Calu3 (cell line): ENCODE results near the gene CIT. TPM values are rescaled to one million over a fixed set of nuclear protein-coding genes. Genes with fewer than 3 reads are reported as not detected.
A peak's percentile ranks its signal among the peaks of the same experiment; 100 is the strongest.

Experiments
- BruUV-seq: library from RNA; stranded (reverse); fragments of 400-500 nt; replicated peaks from 2 replicates; lab custom pipeline; 2021; lab: Mats Ljungman, UMichigan
- CTCF ChIA-PET: fragments of 300-600 bp; sonication (Branson Sonifier 250); formaldehyde crosslinking; loops from one replicate; lab custom pipeline; 2022; ENCODE audit warnings: antibody characterized with exemption; lab: Charles Lee
- DNase-seq: peaks from one replicate; pipeline ENCODE4 v3.0.0; 2022
- H3K27ac Mint-ChIP-seq: one replicate; pipeline ENCODE4 v1.8.0; 2022; ENCODE audit warnings: mixed read lengths; ENCODE audit not compliant: unreplicated experiment
- H3K27me3 Mint-ChIP-seq: one replicate; pipeline ENCODE4 v1.8.0; 2022; ENCODE audit warnings: mixed read lengths; ENCODE audit not compliant: unreplicated experiment
- H3K36me3 Mint-ChIP-seq: one replicate; pipeline ENCODE4 v1.8.0; 2022; ENCODE audit warnings: mild to moderate bottlenecking, moderate library complexity, mixed read lengths; ENCODE audit not compliant: insufficient read depth, unreplicated experiment
- H3K4me1 Mint-ChIP-seq: one replicate; pipeline ENCODE4 v1.8.0; 2022; ENCODE audit warnings: mild to moderate bottlenecking, low read depth, mixed read lengths; ENCODE audit not compliant: unreplicated experiment
- H3K4me3 Mint-ChIP-seq: one replicate; pipeline ENCODE4 v1.8.0; 2022; ENCODE audit warnings: mild to moderate bottlenecking, low read depth, moderate library complexity, mixed read lengths; ENCODE audit not compliant: unreplicated experiment
- H3K9me3 Mint-ChIP-seq: one replicate; pipeline ENCODE4 v1.8.0; 2022; ENCODE audit warnings: low read depth, mixed read lengths; ENCODE audit not compliant: unreplicated experiment
- CTCF ChIP-seq: fragments of 200-600 bp; IDR thresholded peaks from one replicate; pipeline ENCODE4 v1.8.0; 2022; ENCODE audit warnings: antibody characterized with exemption; ENCODE audit not compliant: unreplicated experiment
- intact Hi-C: fragments of 100-400 bp; cut with micrococcal nuclease; formaldehyde crosslinking; loops from one replicate; pipeline ENCODE4 v1.10.0; 2022; ENCODE audit not compliant: unreplicated experiment
- total RNA-seq: library from RNA; stranded (reverse); gene quantifications from 2 replicates; pipeline ENCODE4 v1.2.3, GENCODE V29; 2022

The CIT gene
- total RNA-seq, 1 experiment from 2014 or later, result 82.3 TPM

- CTCF ChIA-PET, result no interaction called here
- no TSS peak for BruUV-seq
- intact Hi-C loops, result no loop called here
- Mint-ChIP-seq H3K27ac (no peak overlapping the region), H3K36me3 (peaks cover 92% of the 10 kb centered on the region), H3K9me3 (no peaks in the 10 kb centered on the region), H3K4me1 (peaks cover 45% of the 10 kb centered on the region), H3K4me3 (no peak overlapping the region), H3K27me3 (no peaks in the 10 kb centered on the region)
- no peak for TF ChIP-seq CTCF
- no peak for DNase-seq
Measured at GRCh38 chr12:119676022-119676421, 201.1 kb downstream of the CIT start.

GRCh38 chr12:119674560-119674959, 202.6 kb downstream of the CIT start:
- intact Hi-C loops, result no loop called here
- H3K9me3 Mint-ChIP-seq, result no peaks in the 10 kb centered on the region
- peak overlapping the region; percentile 50 for H3K4me3 Mint-ChIP-seq
- peaks cover 92% of the 10 kb centered on the region for H3K36me3 Mint-ChIP-seq
- no peak for TF ChIP-seq CTCF
- CTCF ChIA-PET, result no interaction called here
- no TSS peak for BruUV-seq
- no peaks in the 10 kb centered on the region for H3K27me3 Mint-ChIP-seq
- DNase-seq, result no peak
- peaks cover 50% of the 10 kb centered on the region for H3K4me1 Mint-ChIP-seq
- no peak overlapping the region for H3K27ac Mint-ChIP-seq

- peak overlapping the region; percentile 75 for H3K27ac Mint-ChIP-seq
- intact Hi-C loops, result loop anchor here (1.0 kb wide), 1 partner anchor 11 kb away; no protein-coding TSS in a partner anchor
- H3K9me3 Mint-ChIP-seq, result no peaks in the 10 kb centered on the region
- no peak for TF ChIP-seq CTCF
- CTCF ChIA-PET, result interaction anchor here (1.3 kb wide), 1 partner anchor 11 kb away, joined by 3 read pairs; no protein-coding TSS in a partner anchor
- peaks cover 93% of the 10 kb centered on the region for H3K36me3 Mint-ChIP-seq
- no TSS peak for BruUV-seq
- H3K4me3 Mint-ChIP-seq, result peak overlapping the region; percentile 50
- no peaks in the 10 kb centered on the region for H3K27me3 Mint-ChIP-seq
- DNase-seq, result no peak
- H3K4me1 Mint-ChIP-seq, result peaks cover 52% of the 10 kb centered on the region
Measured at GRCh38 chr12:119673634-119674033, 203.5 kb downstream of the CIT start.

- intact Hi-C loops, result no loop called here
- no peaks in the 10 kb centered on the region for H3K9me3 Mint-ChIP-seq
- H3K4me1 Mint-ChIP-seq, result peaks cover 54% of the 10 kb centered on the region
- H3K27ac Mint-ChIP-seq, result no peak overlapping the region
- no TSS peak for BruUV-seq
- H3K4me3 Mint-ChIP-seq, result peak overlapping the region; percentile 91
- peaks cover 94% of the 10 kb centered on the region for H3K36me3 Mint-ChIP-seq
- no peaks in the 10 kb centered on the region for H3K27me3 Mint-ChIP-seq
- no peak for DNase-seq
- TF ChIP-seq CTCF, result no peak
- CTCF ChIA-PET, result interaction anchor here (1.1 kb wide), 1 partner anchor 125 kb away, joined by 3 read pairs; no protein-coding TSS in a partner anchor
Measured at GRCh38 chr12:119672194-119672593, 204.9 kb downstream of the CIT start.
